ENCODE measurements around the gene TMEM175.

TMEM175 gene

GRCh38 chr4:984336-985054, 52.2 kb downstream of the TMEM175 start:
- Histone ChIP-seq H3K9ac (ENCODE audit: low read depth, low read length) (no peak overlapping the region), H3K9me3 (ENCODE audit: control insufficient read depth, insufficient read depth, low read length) (no peaks in the 10 kb centered on the region), H3K4me1 (ENCODE audit: insufficient read depth, low read length) (peaks cover 12% of the 10 kb centered on the region), H3K36me3 (ENCODE audit: insufficient read depth, low read length) (no peaks in the 10 kb centered on the region)

- Histone ChIP-seq H3K9ac (ENCODE audit: low read depth, low read length) (peak overlapping the region; percentile 13; the same call in 1 of the 2 replicates), H3K9me3 (ENCODE audit: control insufficient read depth, insufficient read depth, low read length) (no peaks in the 10 kb centered on the region), H3K36me3 (ENCODE audit: insufficient read depth, low read length) (no peaks in the 10 kb centered on the region), H3K4me1 (ENCODE audit: insufficient read depth, low read length) (peaks cover 12% of the 10 kb centered on the region)
Observed at GRCh38 chr4:985123-985830, 53.0 kb downstream of the TMEM175 start.

- H3K4me1 ChIP-seq (ENCODE audit: insufficient read depth, low read length): peaks cover 12% of the 10 kb centered on the region
- no peaks in the 10 kb centered on the region for H3K36me3 ChIP-seq (ENCODE audit: insufficient read depth, low read length)
- peak overlapping the region; percentile 65 for H3K9ac ChIP-seq (ENCODE audit: low read depth, low read length)
Observed at GRCh38 chr4:986428-986878, 54.2 kb downstream of the TMEM175 start.

GRCh38 chr4:986879-987623, 54.8 kb downstream of the TMEM175 start, which contains the start of gene IDUA:
IDUA (plus strand) TSS chr4:987044; CDS start chr4:987085, 41 bp downstream.
- no peaks in the 10 kb centered on the region for H3K9me3 ChIP-seq (ENCODE audit: control insufficient read depth, insufficient read depth, low read length)
- H3K4me1 ChIP-seq (ENCODE audit: insufficient read depth, low read length): peaks cover 12% of the 10 kb centered on the region
- no peaks in the 10 kb centered on the region for H3K36me3 ChIP-seq (ENCODE audit: insufficient read depth, low read length)
- H3K9ac ChIP-seq (ENCODE audit: low read depth, low read length): peak within 1 kb of the TSS; percentile 65

More at GRCh38 chr4:986428-986878, 54.2 kb downstream of the TMEM175 start:
- no peaks in the 10 kb centered on the region for H3K9me3 ChIP-seq (ENCODE audit: control insufficient read depth, insufficient read depth, low read length)

GRCh38 chr4:987624-988513, 55.6 kb downstream of the TMEM175 start:
- Histone ChIP-seq H3K9ac (ENCODE audit: low read depth, low read length) (peak overlapping the region; percentile 65; the same call in 1 of the 2 replicates), H3K36me3 (ENCODE audit: insufficient read depth, low read length) (no peaks in the 10 kb centered on the region), H3K9me3 (ENCODE audit: control insufficient read depth, insufficient read depth, low read length) (no peaks in the 10 kb centered on the region), H3K4me1 (ENCODE audit: insufficient read depth, low read length) (peaks cover 12% of the 10 kb centered on the region)

GRCh38 chr4:988726-989721, 56.8 kb downstream of the TMEM175 start:
- H3K36me3 ChIP-seq (ENCODE audit: insufficient read depth, low read length): no peaks in the 10 kb centered on the region
- peaks cover 12% of the 10 kb centered on the region for H3K4me1 ChIP-seq (ENCODE audit: insufficient read depth, low read length)

GRCh38 chr4:989722-990471, 57.6 kb downstream of the TMEM175 start:
- H3K9ac ChIP-seq (ENCODE audit: low read depth, low read length): no peak overlapping the region
- no peaks in the 10 kb centered on the region for H3K36me3 ChIP-seq (ENCODE audit: insufficient read depth, low read length)
- H3K9me3 ChIP-seq (ENCODE audit: control insufficient read depth, insufficient read depth, low read length): no peaks in the 10 kb centered on the region
- peaks cover 12% of the 10 kb centered on the region for H3K4me1 ChIP-seq (ENCODE audit: insufficient read depth, low read length)

More at GRCh38 chr4:988726-989721, 56.8 kb downstream of the TMEM175 start:
- Histone ChIP-seq H3K9ac (ENCODE audit: low read depth, low read length) (no peak overlapping the region), H3K9me3 (ENCODE audit: control insufficient read depth, insufficient read depth, low read length) (no peaks in the 10 kb centered on the region)

- Histone ChIP-seq H3K36me3 (ENCODE audit: insufficient read depth, low read length) (no peaks in the 10 kb centered on the region), H3K9ac (ENCODE audit: low read depth, low read length) (no peak overlapping the region), H3K9me3 (ENCODE audit: control insufficient read depth, insufficient read depth, low read length) (no peaks in the 10 kb centered on the region), H3K4me1 (ENCODE audit: insufficient read depth, low read length) (peaks cover 6% of the 10 kb centered on the region)
Observed at GRCh38 chr4:990746-991367, 58.6 kb downstream of the TMEM175 start.

- H3K9me3 ChIP-seq (ENCODE audit: control insufficient read depth, insufficient read depth, low read length): no peaks in the 10 kb centered on the region
- H3K36me3 ChIP-seq (ENCODE audit: insufficient read depth, low read length): no peaks in the 10 kb centered on the region
- H3K4me1 ChIP-seq (ENCODE audit: insufficient read depth, low read length): no peaks in the 10 kb centered on the region; the same call in 1 of the 2 replicates
- no peak overlapping the region for H3K9ac ChIP-seq (ENCODE audit: low read depth, low read length)
Observed at GRCh38 chr4:991451-992296, 59.4 kb downstream of the TMEM175 start.

GRCh38 chr4:992297-993110, 60.2 kb downstream of the TMEM175 start:
- Histone ChIP-seq H3K4me1 (ENCODE audit: insufficient read depth, low read length) (no peaks in the 10 kb centered on the region; the same call in 1 of the 2 replicates), H3K36me3 (ENCODE audit: insufficient read depth, low read length) (no peaks in the 10 kb centered on the region), H3K9ac (ENCODE audit: low read depth, low read length) (no peak overlapping the region), H3K9me3 (ENCODE audit: control insufficient read depth, insufficient read depth, low read length) (no peaks in the 10 kb centered on the region)
